Measurements from ENCODE around the gene CHL1.

CHL1 gene

DNA sequence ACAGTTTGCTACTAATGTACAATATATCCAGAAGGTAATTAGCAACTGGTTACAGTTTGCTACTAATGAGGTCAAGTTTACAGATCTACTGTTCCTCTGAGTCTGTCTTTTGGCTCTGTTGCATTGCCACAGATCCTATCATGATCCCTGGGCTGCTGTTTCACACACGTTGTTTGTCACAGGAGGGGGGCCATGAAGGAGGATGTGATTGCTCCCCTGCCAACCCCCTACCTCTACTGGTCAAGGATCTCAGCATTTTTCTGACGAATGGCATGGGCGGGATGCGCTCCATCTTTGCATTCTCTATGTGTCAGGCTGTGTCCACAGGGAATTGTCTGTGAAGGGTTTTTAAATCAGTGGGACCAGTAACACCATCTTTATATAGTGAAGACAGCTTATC is 91.9 kb downstream of the CHL1 start:
- DNase-seq: no peak

DNA sequence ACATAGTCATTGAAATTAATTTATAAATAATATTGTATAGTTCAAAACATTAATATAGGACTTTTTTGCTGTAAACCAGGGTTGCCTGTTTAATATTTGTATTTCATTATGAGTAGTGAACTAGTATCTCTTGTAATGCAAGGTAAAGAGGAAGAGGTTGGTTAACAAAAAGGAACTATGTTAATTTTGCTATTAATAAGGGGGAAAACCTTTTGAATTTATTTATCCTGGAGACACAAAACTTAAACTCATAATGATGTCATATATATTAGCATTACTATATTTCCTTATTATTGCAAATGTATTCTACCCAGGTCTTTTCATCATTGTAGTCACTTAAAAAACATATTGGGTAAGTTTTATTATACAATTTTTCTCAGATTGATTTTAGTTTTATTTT is 94.5 kb downstream of the CHL1 start:
- no peak for DNase-seq

DNA sequence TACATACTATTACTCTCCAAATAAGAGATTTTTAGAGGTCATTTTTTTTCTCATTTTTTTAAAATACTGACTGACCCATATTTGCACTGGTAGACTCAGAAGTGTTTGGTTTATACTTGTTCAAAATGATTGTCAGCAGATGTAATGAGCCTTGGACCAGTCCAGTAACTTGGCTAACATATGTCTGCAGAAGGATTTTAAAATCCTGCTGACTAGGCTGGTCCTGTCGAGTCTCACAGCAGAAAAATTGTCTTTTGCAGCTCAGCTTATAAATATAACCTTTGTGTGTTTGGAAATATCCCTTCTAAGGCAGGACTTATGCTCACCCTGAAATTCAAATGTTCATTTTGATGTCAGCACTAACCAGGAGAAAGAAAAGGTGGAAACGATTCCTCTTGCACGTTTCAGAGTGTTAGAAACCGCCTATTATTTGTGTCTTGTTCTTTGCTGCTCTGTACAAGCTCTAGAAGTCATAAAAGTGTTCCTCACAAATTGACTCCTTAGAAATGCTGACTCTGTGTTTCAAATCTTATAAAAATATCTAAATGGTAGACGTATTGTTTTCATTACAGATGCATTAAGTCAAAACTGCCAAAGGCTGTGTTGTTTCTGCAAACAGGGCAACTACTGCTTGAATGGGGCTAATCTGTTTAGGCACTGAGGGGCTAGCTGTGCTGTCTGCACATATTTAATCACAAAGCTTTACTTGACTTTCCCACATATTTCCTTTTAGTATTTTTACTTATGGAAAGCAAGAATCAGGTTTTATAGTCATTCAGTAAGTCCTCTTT is 95.3 kb downstream of the CHL1 start:
- no peak for DNase-seq

DNA sequence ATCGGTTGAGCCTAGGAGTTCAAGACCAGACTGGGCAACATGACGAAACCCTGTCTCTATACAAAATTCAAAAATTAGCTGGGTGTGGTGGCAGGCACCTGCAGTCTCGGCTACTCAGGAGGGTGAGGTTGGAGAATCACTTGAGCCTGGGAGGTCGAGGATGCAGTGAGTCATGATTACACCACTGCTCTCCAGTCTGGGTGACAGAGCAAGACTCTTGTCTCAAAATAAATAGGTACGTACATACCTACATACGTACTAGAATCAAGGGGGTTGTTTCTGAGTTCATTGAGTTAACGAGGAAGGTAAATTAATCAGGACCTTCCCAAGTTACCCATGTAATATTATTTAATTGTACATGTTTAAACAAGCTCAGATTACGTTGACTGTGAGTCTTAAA is 97.5 kb downstream of the CHL1 start:
- no peak for DNase-seq

DNA sequence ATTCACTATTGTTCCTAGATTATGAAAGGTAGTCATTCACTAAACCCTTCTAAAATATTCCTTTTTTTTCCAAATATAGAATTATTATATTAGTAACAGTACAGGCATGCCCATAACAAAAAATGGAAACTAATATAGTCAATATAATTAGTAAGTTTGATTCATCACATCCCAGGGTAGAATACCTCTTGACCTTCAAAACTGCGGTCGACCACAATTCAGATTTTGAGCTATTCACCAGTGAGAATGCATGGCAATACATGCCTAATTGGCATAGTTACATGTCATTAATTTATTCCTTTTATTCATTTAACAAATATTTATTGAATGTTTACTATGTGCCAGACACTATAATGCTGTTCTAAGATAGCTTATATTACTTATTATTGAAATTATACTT is 98.0 kb downstream of the CHL1 start:
- no peak for DNase-seq

DNA sequence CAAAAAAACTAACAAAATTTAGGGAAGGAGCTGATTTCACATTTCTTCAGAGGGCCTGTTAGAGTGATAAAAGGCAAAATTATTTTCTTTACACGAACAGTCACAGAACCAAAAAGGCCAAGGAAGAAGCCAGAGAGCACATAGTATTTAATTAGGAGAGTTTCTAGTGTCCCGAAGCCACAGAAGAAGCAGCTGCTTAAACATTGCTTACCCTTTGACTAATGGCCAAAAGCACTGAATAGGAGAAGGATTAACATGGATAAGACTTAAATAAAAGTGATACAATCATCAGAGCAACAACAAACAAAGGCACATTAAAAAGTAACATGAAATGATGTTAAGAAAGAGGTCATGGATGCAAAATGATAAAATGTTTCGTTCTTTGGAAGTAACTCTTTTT is 98.6 kb downstream of the CHL1 start:
- DNase-seq: no peak

DNA sequence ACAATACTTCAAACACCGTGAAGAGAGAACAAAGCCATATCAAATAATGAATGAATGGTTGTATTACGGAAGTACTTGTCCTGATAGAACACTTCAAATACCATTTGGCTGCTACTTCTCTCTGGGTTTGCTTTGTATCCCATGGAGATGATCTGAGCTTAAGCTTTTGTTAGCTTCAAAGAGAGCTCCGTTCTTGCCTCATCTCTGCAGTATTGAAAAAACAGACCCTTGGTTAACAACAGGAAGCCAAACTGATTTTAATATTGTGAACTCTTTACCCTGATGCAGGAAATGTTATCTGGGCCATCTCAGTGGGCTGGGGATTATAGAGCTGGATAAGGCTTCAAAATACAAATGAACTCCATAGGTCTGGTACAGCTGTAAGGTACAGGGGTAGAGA is 101.0 kb downstream of the CHL1 start:
- no peak for DNase-seq

DNA sequence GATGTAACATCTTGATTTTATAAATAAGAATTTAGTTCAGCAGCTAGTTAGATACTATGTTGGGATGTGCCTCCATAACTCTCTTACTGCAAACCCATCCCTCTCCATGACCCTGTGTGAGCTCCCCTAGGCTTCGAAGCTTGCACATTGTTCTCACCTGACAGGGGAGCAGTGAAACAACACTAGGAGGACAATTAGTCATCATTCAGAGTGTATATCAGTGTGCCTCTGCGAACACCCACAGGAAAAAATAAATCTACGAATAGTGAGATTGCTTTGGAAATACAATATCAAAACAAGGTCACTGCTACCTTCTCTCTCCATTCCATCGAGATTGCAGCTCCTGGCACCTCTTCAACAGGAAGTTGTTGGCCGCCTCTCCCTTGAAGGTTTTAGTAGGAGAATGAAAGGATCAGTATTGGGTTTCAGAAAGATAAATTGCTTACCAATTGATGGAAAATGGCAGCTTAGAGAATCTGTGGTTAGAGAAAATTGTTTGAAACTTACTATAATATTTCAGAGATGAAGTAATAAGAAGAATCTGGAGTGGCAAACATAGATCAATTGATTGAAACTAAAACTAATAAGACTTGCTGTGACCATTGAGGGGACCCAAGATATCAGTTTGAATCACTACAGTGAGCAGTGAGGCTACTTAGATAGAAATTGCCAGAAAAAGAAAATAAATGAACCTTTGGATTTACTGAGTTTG is 103.2 kb downstream of the CHL1 start:
- no peak for DNase-seq

DNA sequence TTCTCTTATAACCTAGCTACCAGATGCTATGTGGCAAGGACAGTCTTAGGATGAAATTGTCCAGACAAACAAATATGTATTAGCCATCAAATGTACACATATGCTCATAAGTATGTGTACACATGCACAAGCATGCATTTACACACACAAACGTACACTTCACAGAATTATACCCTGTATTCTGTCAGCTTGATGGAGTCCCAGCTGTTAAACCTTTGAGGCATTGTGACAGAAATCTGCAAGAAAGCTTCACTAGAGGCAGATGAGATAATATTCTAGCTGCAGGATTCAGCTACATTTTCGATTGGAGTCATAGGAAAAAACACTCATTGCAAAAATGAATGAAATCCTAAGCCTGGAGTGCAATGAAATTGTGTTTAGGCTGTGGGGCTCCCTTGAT is 110.6 kb downstream of the CHL1 start:
- no peak for DNase-seq

DNA sequence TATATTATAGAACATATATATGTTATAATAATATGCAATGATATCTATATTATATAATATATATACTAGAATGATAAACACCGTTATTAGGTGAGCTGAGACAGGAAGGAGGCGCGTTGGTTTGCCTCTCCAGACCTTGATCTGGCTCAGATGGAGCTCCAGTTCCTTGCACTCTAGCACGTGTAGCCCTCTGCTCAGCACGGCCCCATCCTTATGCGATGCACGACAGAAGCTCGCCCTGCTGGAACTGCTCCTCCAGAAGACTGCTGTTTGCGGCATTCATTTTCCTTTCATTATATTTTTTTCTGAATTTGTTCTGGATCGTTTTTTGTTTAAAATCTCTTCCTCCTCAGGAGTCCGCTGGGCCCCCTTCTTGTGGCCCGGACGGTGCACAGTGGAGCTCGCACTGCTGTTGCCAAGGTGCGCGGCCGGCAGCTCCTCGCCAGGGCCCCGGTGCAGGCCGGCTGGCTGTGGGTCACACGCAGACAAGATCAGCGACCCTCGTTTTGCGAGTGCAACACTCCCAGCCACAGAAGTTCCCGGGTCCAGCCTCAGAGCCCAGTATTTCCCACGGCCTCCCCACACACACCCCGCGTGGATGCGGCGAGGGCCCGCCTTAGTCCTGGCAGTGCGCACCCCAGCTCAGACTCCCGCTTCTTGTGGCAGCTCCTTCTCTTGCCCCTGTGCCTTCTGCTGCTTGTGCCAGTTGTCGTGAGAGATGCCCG is 112.2 kb downstream of the CHL1 start:
- DNase-seq: no peak

DNA sequence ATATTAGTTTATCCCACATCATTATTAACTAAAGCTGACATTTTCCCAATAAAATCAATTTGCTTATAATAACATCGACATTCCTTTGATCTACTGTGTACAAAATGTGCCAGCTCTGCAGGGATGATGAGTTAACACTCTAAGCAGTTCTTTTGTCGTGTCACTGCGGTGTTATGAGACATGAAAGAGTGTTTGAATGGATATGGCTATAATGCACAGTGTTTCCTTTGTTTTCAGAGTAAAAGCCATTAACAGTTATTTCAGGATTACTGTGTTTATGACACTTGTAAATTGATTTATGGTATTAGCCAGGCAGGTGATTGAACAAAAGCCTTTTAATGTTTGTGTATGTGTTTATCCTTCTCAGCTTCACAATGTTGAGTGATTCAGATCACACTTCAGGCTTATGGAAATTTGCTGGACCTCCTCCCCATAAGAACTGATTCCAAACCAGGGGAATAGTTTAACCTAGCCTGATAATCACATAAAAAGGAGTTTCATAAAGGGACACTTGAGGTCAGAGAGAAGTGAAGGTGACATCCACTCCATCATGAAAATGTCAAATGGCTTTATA is 115.7 kb downstream of the CHL1 start:
- no peak for DNase-seq

DNA sequence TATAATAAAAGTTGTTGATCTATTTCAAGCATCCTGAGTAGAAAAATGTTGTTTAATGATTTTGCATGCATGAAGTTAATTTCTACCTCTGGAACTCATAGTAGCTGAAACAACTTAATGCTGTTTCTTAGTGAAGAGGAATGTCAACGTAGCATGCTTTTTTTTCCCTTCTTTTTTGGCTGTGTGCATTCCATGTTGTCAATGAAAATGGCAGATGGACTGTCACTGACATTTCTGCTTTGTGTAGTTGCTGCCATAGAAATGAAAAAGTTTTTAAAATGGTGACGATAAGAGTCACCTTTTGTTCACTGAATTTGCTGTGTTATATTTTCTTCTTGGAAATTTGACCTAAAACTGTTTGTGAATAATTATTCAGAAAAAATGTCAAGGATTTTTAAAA is 116.3 kb downstream of the CHL1 start:
- DNase-seq: no peak

DNA sequence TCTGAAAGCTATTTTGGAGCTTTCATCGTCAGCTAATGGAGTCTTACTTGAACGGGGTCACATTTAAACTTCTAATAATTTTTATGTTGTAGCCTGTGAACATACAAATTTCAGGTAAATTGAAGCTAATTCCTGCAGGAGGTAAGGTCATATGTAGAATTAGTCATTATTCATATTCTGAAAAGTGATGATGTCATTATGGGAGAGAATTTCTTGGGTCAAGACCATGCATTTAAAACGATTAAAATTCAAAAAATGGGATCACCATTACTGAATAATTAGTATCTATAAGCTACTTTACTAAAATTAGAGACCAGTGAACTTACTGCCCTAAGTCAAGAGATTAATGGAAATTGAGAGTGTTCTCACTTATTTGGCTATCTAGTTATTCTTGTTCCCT is 120.4 kb downstream of the CHL1 start:
- no peak for DNase-seq

DNA sequence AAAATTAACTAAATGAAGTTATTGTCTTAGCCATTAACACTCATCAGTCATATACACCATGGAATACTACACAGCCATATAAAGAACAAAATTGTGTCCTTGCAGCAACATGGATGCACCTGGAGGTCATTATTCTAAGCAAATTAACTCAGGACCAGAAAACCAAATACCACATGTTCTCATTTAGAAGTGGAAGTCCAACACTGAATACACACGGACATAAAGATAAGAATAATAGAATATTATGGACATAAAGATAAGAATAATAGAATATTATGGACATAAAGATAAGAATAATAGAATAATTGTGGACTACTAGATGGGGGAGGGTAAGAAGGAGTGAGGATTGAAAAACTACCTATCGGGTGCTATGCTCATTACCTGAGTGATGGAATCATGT is 122.3 kb downstream of the CHL1 start:
- no peak for DNase-seq

DNA sequence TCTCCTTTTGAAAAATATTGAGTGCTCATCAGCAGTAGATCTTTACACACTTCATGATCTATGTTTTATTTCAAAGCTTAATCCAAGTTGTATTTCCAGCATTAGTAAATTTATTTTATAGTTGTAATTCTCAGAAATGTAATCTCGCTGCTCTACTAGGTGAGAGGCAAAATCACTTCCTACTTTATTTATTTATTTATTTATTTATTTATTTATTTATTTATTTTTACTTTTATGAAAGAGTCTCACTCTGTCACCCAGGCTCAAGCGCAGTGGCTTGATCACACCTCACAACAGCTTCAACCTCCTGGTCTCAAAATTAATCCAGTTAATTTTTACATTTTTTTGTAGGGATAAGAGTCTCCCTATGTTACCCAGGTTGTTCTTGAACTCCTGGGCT is 127.9 kb downstream of the CHL1 start:
- no peak for DNase-seq

DNA sequence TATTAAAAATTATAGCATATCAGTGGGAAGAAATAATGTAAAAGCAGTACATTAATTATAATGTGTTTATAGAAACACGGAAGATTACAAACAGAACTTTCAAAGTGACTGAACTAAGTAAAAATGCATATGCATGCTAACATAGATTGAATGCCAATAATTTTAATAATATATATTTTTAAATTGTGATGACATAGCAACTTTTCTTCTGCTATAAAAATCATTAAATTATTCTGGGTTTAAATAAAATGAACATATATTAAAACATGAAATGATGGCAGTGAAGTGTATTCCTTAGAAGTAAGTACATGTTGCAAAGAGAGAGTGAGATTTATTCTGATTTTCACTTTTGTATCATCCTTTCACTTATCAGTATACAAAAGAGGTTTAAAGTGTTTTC is 128.9 kb downstream of the CHL1 start:
- no peak for DNase-seq

DNA sequence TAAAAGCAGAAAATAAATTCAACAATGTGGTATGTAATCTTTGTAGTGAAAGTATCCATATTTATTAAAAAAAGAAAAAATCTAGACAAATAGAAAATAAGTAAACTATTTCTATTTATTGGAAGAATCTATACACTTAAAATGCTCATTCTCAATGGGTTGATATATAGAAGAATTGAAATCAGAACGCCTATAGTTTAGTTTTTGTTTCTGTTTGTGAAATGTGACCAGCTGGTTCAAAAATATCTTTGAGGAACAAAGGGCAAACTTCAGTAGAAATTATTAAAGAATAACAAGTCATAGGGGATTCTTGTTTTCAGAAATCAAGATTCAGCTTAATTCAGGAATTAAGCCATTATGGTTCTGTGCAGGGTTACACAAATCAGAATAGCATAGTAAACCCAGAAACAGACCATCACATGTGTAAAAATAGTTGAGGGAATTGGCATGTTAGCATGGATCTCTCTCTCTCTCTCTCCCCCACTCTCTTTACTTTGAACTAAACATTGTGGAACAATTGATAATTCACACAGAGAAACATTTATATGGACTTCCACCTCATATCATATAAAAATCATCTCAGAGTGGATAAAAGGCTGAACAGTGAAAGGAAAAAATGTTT is 134.0 kb downstream of the CHL1 start:
- DNase-seq: no peak

DNA sequence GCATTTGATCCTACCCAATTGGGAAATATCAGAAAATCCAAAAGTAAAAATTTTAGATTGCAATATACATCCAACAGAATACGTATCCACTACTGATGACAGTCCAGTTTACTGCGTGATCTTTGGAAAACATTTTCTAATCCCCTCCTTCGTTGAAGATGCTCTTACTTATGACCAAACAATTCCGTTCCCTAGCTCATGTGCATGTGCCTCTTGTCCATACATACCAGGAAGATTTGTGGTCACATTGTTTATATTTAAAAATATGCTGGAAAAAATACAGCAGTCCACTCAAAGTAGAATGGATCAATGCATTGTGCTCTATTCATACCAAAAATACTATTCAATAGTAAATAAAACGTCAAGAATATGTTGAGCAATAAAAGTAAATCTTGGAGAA is 135.3 kb downstream of the CHL1 start:
- no peak for DNase-seq

DNA sequence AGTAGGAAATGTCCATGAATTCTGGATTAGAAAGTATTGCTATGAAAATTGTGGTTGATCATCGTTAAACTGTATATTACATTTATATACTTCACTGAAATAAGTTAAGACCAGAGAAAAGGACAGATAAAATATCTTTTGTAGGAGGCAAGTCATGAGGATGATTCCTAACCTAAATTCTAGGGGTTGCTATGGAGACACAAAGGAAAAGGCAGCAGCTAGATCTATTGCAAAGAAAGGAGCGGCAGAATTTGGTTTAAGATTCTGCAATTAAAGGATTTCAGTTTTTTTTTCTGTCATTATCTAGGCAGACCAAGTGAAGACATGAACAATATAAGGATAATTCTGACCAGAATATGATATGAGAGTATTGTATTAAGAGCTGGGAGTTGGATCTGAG is 136.1 kb downstream of the CHL1 start:
- no peak for DNase-seq

DNA sequence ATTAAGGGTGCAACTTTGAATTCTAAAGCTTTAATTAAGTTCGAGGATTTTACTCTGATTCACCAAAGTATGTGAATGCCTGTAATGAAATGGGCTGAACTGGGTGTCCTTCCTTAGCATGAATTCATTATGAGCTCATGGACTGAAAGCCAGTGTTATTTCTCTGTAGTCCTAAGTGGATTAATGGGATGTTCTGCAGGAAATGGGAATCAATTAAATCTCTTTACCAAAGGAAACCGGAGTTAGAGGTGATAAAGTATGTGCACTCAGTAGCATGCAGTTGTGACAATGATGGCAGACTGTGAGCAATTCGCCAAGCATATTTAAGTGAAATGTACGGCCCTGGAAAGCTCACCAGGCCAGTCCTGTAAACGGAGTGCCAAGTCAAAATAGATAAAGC is 138.7 kb downstream of the CHL1 start:
- no peak for DNase-seq

DNA sequence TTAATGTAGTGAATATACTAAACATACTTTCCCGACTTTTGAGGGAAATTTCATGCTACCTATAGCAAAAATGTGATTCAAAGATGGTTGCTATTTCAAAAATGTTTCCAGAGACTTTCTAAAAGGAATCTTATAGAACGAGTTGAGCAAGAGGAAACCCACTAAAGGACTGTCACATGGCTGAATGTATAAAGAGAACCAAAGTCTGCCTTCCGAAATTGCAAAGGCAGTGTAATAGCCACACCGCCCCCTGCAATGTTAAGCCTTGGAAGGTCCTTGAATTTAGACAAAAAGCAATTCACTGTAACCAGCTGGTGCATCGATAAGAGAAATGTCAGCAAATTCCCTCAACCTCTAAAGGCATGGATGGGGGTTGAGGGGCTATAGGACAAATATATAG is 142.8 kb downstream of the CHL1 start:
- no peak for DNase-seq

DNA sequence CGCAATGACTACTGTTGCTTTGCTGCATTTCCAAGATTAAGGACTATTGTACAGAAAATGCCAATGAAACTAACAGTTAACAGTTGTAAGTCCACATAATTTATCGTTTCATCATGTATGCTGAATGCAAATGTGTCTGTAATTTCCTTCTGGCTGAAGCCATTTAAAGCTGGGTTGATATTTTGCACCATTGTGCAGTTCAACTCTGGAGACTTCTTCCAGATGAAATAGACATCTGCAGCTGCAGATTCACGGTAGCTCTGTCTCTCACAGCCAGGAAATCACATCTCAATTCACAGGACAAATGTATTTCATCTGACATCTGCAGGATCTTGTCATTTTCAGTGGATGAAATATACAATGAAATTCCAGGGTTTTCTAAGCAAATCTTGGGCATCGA is 145.4 kb downstream of the CHL1 start:
- no peak for DNase-seq

DNA sequence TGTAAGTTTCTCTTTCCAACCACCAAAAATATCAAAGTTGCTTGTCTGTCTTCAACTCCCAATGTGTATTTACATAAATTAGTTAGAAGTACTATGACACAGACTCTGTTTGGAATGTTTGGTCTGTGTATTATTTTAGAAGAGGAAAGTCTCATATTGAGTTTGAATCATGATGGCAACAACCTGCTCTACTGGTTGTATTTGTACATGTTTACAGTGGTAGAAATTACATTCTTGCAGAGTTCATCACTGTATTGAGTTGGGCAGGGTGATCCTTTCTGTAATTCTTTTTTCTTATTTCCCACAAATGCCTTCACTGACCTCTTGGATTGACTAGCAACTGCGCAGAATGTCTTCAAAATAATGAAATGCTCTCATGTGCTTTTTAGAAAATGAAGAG is 149.6 kb downstream of the CHL1 start:
- DNase-seq: no peak
